ENCODE data around the gene BSND.
"Not testable (repeated sequence)": the region's sequence is repeated elsewhere in the genome, so short reads cannot be mapped to it uniquely, and the experiment has no call there.

Gene BSND

GRCh38 chr1:55018395-55018794, 19.7 kb downstream of the BSND start:
- no peak for DNase-seq (ENCODE audit: low read depth)

- DNase-seq (ENCODE audit: low read depth) = peak; percentile 39
Observed at GRCh38 chr1:55021942-55022546, 23.3 kb downstream of the BSND start.

GRCh38 chr1:55024163-55024562, 25.4 kb downstream of the BSND start:
- not testable (repeated sequence) for DNase-seq (ENCODE audit: low read depth)

GRCh38 chr1:55026682-55027081, 27.9 kb downstream of the BSND start:
- not testable (repeated sequence) for DNase-seq (ENCODE audit: low read depth)

GRCh38 chr1:55031098-55031497, 32.4 kb downstream of the BSND start:
- not testable (repeated sequence) for DNase-seq (ENCODE audit: low read depth)

GRCh38 chr1:55033265-55033614, 34.5 kb downstream of the BSND start:
- no peak for DNase-seq (ENCODE audit: low read depth)

- no peak for DNase-seq (ENCODE audit: low read depth)
Observed at GRCh38 chr1:55034476-55035133, 35.9 kb downstream of the BSND start.

- DNase-seq (ENCODE audit: low read depth) = no peak
Observed at GRCh38 chr1:55035904-55036303, 37.2 kb downstream of the BSND start.

GRCh38 chr1:55037733-55038551, 39.2 kb downstream of the BSND start:
- DNase-seq (ENCODE audit: low read depth) = no peak

- DNase-seq (ENCODE audit: low read depth) = no peak
Observed at GRCh38 chr1:55038552-55038838, 39.8 kb downstream of the BSND start.

GRCh38 chr1:55038974-55039341, 40.2 kb downstream of the BSND start:
- DNase-seq (ENCODE audit: low read depth) = no peak

GRCh38 chr1:55039342-55040082, 40.8 kb downstream of the BSND start, which contains the start of gene PCSK9:
Gene PCSK9, plus strand, starts transcription at chr1:55039548. Its CDS starts 290 bp downstream, at chr1:55039838.
- DNase-seq (ENCODE audit: low read depth) = no peak

GRCh38 chr1:55040083-55040932, 41.6 kb downstream of the BSND start:
- DNase-seq (ENCODE audit: low read depth) = no peak

- DNase-seq (ENCODE audit: low read depth) = no peak
Observed at GRCh38 chr1:55040933-55041494, 42.3 kb downstream of the BSND start.

- DNase-seq (ENCODE audit: low read depth) = no peak
Observed at GRCh38 chr1:55041613-55042012, 42.9 kb downstream of the BSND start.

GRCh38 chr1:55043011-55043410, 44.3 kb downstream of the BSND start:
- DNase-seq (ENCODE audit: low read depth) = no peak

- DNase-seq (ENCODE audit: low read depth) = no peak
Observed at GRCh38 chr1:55043726-55044125, 45.0 kb downstream of the BSND start.

- DNase-seq (ENCODE audit: low read depth) = no peak
Observed at GRCh38 chr1:55044617-55045397, 46.1 kb downstream of the BSND start.

- no peak for DNase-seq (ENCODE audit: low read depth)
Observed at GRCh38 chr1:55045430-55045829, 46.7 kb downstream of the BSND start.

- DNase-seq (ENCODE audit: low read depth) = no peak
Observed at GRCh38 chr1:55046871-55047270, 48.1 kb downstream of the BSND start.

GRCh38 chr1:55047611-55048010, 48.9 kb downstream of the BSND start:
- DNase-seq (ENCODE audit: low read depth) = no peak
